Thoracic aorta (tissue), 2 donors: ENCODE results near the gene DOK1. TPM values are rescaled to one million over a fixed set of nuclear protein-coding genes. Genes with fewer than 3 reads are reported as not detected.

Experiments used
- ATAC-seq: fragments of 150-250 bp; one replicate; pipeline ENCODE4 v1.8.0; 2017; ENCODE audit warnings: low read depth; ENCODE audit not compliant: insufficient number of reproducible peaks, low FRiP score
- DNase-seq: peaks from one replicate; pipeline ENCODE4 v3.0.0-alpha.2; 2020; ENCODE audit warnings: low spot score
- H3K27ac ChIP-seq, 2 donors: fragments of 200-600 bp; sonication (generic); 1 replicate in 1 of 2; 2 replicates in 1 of 2; pipeline ENCODE4 v1.5.1; 2016; ENCODE audit warnings: mild to moderate bottlenecking in 2 of 2, moderate library complexity in 2 of 2
- H3K27me3 ChIP-seq: fragments of 200-600 bp; sonication (generic); replicated peaks from 2 replicates; pipeline ENCODE4 v1.6.0; 2016; ENCODE audit warnings: mild to moderate bottlenecking; ENCODE audit not compliant: insufficient read depth
- H3K36me3 ChIP-seq: fragments of 200-600 bp; sonication (generic); one replicate; pipeline ENCODE4 v1.5.1; 2016
- H3K4me1 ChIP-seq, 2 donors: fragments of 200-600 bp; sonication (generic); 1 replicate in 1 of 2; 2 replicates in 1 of 2; pipeline versions ENCODE4 v1.5.1 to v1.6.0; 2016; ENCODE audit warnings: low read depth in 2 of 2, mild to moderate bottlenecking in 1 of 2; ENCODE audit not compliant: control insufficient read depth in 1 of 2
- H3K4me3 ChIP-seq: fragments of 200-600 bp; sonication (generic); 2 replicates; pipeline ENCODE4 v1.5.1; 2016; ENCODE audit warnings: mild to moderate bottlenecking
- H3K9me3 ChIP-seq: fragments of 200-600 bp; sonication (generic); 2 replicates; pipeline ENCODE4 v1.5.1; 2016
- total RNA-seq, 2 donors: library from RNA; depleted of rRNA; stranded (reverse); fragments of >200 nt; gene quantifications; one replicate each; pipeline versions ENCODE4 v1.1.0 to v1.2.3, GENCODE V29; 2016
- TF ChIP-seq, protein P1 (sequence below): fragments of 200-600 bp; sonication (generic); IDR thresholded peaks from one replicate; pipeline ENCODE4 v1.5.1; 2019; ENCODE audit warnings: antibody characterized with exemption

The DOK1 gene
- total RNA-seq, 2 donors from 2014 or later: 17.6 to 23.1 TPM

- no peaks in the 10 kb centered on the region for H3K27me3 ChIP-seq
- ATAC-seq (no peak), DNase-seq (no peak)
- peaks cover 0 to 7% of the 10 kb centered on the region in 2 donors for H3K4me1 ChIP-seq
- H3K9me3 ChIP-seq: no peaks in the 10 kb centered on the region
- H3K36me3 ChIP-seq: no peaks in the 10 kb centered on the region
- H3K27ac ChIP-seq: no peak overlapping the region
- TF ChIP-seq, protein P1, sequence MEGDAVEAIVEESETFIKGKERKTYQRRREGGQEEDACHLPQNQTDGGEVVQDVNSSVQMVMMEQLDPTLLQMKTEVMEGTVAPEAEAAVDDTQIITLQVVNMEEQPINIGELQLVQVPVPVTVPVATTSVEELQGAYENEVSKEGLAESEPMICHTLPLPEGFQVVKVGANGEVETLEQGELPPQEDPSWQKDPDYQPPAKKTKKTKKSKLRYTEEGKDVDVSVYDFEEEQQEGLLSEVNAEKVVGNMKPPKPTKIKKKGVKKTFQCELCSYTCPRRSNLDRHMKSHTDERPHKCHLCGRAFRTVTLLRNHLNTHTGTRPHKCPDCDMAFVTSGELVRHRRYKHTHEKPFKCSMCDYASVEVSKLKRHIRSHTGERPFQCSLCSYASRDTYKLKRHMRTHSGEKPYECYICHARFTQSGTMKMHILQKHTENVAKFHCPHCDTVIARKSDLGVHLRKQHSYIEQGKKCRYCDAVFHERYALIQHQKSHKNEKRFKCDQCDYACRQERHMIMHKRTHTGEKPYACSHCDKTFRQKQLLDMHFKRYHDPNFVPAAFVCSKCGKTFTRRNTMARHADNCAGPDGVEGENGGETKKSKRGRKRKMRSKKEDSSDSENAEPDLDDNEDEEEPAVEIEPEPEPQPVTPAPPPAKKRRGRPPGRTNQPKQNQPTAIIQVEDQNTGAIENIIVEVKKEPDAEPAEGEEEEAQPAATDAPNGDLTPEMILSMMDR: no peak
- H3K4me3 ChIP-seq: no peak overlapping the region
These were observed 34.1 kb downstream of the DOK1 start for GRCh38 chr2:74588664-74589063.

GRCh38 chr2:74593826-74594772 is 39.6 kb downstream of the DOK1 start:
- H3K9me3 ChIP-seq: no peaks in the 10 kb centered on the region
- no peak for ATAC-seq
- H3K4me3 ChIP-seq: no peak overlapping the region
- DNase-seq: no peak
- H3K27me3 ChIP-seq: peaks cover 4% of the 10 kb centered on the region
- H3K36me3 ChIP-seq: no peaks in the 10 kb centered on the region
- no peak overlapping the region for H3K27ac ChIP-seq
- H3K4me1 ChIP-seq: no peaks in the 10 kb centered on the region
- TF ChIP-seq, protein P1: no peak

GRCh38 chr2:74596584-74596983 is 42.1 kb downstream of the DOK1 start:
- Histone ChIP-seq H3K36me3 (no peaks in the 10 kb centered on the region), H3K9me3 (no peaks in the 10 kb centered on the region), H3K4me3 (no peak overlapping the region), H3K27ac (no peak overlapping the region), H3K27me3 (peaks cover 4% of the 10 kb centered on the region), H3K4me1 (no peaks in the 10 kb centered on the region)
- ATAC-seq: no peak
- DNase-seq: no peak
- TF ChIP-seq, protein P1: no peak

DNA sequence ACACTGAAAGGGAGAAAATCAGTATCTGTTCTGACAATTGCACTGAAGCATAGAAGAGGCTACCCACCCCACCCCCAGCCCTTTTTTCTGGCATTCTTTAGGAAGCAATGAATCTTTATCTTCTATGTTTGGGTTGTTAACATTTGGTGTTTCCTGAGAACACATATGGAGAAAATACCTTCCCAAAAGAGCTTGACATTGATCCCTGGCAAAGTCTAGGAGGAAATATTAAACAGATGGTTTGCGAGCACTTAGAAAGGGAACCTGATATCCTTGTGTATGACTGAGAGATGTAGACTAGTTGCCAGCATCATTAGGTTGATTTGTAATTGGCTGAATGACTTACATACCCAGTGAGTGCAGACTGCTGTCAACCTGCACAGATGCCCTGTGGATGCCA is 42.9 kb downstream of the DOK1 start:
- DNase-seq: no peak
- Histone ChIP-seq H3K9me3 (no peaks in the 10 kb centered on the region), H3K4me1 (no peaks in the 10 kb centered on the region), H3K27ac (no peak overlapping the region), H3K4me3 (no peak overlapping the region), H3K27me3 (peaks cover 4% of the 10 kb centered on the region), H3K36me3 (no peaks in the 10 kb centered on the region)
- no peak for ATAC-seq
- TF ChIP-seq, protein P1: no peak

GRCh38 chr2:74599676-74600075 is 45.2 kb downstream of the DOK1 start:
- ATAC-seq (no peak), DNase-seq (no peak)
- no peak overlapping the region for H3K4me3 ChIP-seq
- peaks cover 4% of the 10 kb centered on the region for H3K27me3 ChIP-seq
- no peaks in the 10 kb centered on the region for H3K4me1 ChIP-seq
- H3K27ac ChIP-seq: no peak overlapping the region
- H3K9me3 ChIP-seq: no peaks in the 10 kb centered on the region
- TF ChIP-seq, protein P1: no peak
- H3K36me3 ChIP-seq: no peaks in the 10 kb centered on the region
